ENCODE measurements around the gene BICC1.

DNA sequence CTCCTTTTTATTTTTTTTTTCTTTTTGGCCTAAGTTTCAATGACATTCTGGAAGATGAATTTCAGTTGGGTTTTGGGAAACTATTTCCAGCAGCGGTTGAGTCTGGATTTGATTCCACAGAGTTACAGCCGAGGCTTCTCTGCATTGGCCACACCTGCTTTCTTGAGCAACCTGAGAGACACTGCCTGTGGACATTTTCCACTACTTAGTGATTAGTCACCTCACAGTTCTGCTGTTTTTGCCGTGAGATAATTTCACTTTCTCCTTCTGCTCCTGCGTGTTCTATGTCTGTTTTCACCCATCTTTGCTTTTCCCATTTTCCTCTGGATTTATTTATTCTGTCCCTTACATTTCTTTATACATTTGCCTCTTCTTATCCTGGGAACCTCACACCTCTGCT is 243.0 kb downstream of the BICC1 start:
- TF ChIP-seq GATA3 (IDR thresholded peaks at IDR 0.05; ENCODE audit: low read depth, low read length) (no peak), GATA2 (IDR thresholded peaks at IDR 0.05; ENCODE audit: low read depth, low read length) (no peak)
